GM19025 (cell line): Measurements from ENCODE around the gene MAP7D1.
A peak's percentile ranks its signal among the peaks of the same experiment; 100 is the strongest.
"Not testable (repeated sequence)": the region's sequence is repeated elsewhere in the genome, so short reads cannot be mapped to it uniquely, and the experiment has no call there.

Experiments
- ATAC-seq: cut with Tn5 transposase; IDR thresholded peaks from one replicate; pipeline ENCODE4 v1.9.1; 2021; ENCODE audit warnings: mild to moderate bottlenecking, low read depth, moderate library complexity; ENCODE audit not compliant: unreplicated experiment

The MAP7D1 gene

DNA sequence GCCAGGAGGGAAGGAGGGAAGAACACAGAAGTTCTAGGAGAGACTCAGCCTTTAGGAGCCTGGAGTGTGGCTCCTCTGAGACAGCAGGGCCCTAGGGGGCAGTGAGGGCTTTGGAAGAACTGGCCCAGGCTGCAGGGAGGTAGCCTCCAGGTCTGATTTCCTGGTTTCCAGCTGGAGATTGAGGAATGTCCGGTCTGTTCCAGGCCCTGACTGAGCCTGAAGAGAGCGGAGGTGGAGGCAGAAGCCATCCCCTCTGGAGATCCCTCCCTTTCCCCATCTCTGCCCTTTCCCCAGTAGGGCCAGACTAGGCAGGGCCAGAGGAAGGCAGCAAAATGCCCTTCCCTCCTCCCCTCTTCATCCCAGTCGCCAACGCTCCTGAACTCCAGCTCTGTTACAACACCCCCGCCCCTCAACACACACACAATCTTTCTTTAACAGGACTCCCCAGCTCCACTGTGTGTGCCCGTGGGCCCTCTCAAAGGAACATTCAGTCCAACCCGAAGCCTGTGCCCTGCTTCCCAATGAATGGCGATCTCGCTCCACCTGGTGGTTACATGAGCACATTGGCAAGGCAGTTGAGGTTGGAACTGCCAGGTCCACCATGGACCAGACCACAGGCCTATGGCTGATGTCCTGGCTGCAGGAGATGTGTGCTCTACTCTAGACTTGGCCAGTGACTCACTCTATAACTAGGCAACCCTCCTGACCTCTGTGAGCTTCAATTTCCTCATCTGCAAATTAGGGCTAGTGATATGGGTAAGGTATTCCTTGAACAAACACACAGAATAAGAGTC, 32.0 kb downstream of the MAP7D1 start:
- ATAC-seq: no peak

DNA sequence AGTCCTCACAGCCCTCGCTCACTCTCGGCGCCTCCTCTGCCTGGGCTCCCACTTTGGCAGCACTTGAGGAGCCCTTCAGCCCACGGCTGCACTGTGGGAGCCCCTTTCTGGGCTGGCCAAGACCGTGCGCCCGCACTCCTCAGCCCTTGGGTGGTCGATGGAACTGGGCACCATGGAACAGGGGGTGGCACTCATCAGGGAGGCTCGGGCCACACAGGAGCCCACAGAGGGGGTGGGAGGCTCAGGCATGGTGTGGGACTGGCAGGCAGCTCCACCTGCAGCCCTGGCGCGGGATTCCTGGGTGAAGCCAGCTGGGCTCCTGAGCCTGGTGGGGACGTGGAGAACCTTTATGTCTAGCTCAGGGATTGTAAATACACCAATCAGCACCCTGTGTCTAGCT, 40.8 kb downstream of the MAP7D1 start:
- not testable (repeated sequence) for ATAC-seq

DNA sequence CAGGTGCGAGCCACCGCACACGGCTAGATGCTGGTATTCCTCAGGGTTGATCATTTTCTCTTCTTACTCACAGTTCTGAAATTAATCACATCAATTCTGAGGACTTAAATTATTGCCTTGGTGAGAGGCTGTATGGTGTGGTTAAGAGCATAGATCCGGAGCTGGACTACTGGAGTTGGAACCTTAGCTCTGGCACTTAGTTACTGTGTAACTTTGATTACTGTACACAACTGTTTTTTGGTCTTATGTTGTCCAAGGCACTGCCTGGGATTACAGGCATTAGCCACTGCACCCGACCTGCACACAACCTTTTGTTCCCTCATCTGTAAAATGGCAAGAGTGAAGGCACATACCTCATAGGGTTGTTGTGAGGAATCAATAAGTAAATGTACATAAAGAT, 42.7 kb downstream of the MAP7D1 start:
- no peak for ATAC-seq

GRCh38 chr1:36199934-36200741, 44.2 kb downstream of the MAP7D1 start:
- no peak for ATAC-seq

- no peak for ATAC-seq
Observed at GRCh38 chr1:36203027-36203553, 47.1 kb downstream of the MAP7D1 start.

GRCh38 chr1:36203554-36204346, 47.8 kb downstream of the MAP7D1 start:
- no peak for ATAC-seq

DNA sequence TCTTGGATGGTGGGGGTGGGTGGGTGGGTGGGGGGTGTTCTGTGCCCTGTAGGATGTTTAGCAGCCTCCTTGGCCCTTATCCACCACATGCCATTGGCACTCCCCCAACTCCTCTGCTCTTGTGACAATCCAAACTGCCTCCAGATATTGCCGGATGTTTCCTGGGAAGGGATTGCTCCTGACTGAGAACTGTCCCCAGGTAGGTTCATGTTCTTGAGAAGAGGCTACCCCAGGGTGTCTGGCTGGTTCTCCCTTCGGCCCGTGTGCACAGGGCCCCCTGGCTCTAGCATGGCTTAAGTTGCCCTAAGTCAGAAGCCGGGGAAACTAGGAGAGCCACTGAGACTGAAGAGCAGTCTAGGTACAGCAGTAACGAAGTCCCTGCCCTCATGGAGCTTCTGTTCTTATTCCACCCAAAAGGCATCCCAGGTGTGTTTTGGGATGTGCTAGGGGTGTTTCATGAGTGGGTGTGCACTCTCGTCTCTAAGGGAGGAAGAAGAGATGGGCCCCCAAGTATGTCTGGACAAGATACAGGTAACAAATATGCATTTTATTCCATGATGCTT, 48.5 kb downstream of the MAP7D1 start:
- no peak for ATAC-seq

- no peak for ATAC-seq
Observed at GRCh38 chr1:36206323-36206858, 50.4 kb downstream of the MAP7D1 start.

DNA sequence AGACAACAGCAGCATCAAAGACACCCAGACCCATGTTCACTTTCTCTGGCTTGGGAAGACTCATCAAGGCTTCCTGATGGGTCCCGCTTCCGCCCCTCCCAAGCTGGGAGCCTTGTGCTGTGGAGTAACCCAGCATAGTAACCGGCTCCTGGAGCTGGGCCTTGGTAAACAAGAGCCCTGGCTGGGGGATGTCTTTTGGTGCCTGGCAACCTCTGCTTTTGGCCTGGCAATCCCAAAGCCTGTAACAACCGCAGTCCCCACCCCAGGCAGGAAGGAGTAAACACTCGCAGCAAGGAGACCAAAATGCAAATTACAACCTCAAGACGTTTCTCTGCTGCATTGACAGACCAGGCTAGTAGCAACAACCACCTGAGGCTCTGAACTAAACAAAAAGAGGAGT, 51.4 kb downstream of the MAP7D1 start:
- no peak for ATAC-seq

DNA sequence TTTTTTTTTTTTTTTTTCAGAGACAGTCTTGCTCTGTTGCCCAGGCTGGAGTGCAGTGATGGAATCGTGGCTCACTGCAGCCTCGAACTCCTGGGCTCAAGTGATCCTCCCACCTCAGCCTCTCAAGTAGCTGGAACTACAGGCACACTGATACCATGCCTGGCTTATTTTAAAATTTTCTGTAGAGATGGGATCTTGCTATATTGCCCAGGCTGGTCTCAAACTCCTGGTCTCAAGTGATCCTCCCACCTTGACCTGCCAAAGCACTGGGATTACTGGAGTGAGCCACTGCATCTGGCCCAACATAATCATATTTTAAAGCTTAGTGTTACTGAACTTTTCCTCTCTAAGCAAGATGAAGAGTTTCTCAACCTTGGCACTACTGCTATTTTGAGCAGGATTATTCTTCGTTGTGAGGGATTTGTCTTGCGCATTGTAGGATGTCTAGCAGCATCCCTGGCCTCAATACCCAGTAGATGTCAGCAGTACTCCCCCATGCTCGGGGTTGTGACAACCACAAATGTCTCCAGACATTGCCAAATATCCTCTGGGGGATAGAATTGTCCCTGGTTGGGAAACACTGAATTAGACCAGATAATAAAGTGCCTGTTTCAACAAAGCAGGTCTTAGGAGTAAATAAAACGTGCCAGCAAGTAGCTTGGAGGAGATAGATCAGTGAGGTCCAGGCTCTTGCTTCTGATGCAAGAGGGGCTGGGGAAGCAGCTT, 53.2 kb downstream of the MAP7D1 start:
- no peak for ATAC-seq

GRCh38 chr1:36211307-36211706, 55.3 kb downstream of the MAP7D1 start:
- no peak for ATAC-seq

DNA sequence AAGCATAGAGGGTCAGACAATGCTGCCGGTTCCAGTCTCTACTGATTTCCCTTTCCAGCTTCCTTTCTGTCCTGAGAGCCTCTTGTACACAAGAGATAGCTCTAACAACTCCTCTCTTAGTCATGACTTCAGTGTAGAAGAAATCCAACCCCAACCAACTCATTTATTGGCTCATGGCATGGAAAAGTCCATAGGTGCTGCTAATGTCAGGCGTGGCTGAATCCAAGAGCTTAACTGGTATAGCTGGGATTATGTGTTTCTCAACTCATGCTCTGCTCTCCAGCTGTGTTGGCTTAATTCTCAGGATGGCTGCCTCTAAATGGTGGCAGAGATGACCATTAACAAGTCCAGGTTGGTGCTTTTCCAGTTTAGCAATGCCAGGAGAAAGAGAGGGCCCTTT, 55.9 kb downstream of the MAP7D1 start:
- ATAC-seq: no peak

DNA sequence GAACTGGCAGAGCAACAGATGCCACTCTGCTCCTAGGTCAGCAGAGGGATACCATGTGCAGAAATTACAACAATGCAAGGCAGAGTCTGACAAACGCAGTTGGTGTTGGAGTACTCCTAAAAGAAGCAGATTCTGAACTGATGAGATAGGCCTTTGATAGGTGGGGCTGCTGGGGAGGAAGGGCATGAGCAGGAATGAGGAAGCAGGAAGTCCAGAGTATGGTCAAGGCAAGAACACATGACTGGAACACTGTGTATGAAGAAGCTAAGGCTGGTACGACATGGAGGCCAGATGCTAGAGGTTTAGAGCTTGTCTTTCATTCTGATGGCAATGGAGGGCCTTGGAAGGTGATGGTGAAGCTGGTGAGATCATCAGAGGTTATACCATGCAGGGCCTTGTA, 56.8 kb downstream of the MAP7D1 start:
- ATAC-seq: no peak

DNA sequence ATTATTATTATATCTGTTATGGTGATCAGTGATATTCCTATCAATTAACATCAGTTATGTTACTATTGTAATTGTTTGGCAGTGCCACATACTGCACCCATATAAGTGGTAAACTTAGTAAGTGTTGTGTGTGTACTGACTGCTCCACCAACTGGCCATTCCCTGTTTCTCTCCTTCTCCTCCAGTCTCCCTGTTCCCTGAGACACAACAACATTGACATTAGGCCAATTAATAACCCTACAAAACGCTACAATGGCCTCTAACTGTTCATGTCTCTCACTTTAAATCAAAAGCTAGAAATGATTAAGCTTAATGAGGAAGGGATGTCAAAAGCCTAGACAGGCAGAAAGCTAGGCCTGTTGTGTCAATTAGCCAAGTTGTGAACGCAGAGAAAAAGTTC, 61.7 kb downstream of the MAP7D1 start:
- ATAC-seq: no peak

GRCh38 chr1:36221901-36222300, 65.9 kb downstream of the MAP7D1 start:
- ATAC-seq: not testable (repeated sequence)

DNA sequence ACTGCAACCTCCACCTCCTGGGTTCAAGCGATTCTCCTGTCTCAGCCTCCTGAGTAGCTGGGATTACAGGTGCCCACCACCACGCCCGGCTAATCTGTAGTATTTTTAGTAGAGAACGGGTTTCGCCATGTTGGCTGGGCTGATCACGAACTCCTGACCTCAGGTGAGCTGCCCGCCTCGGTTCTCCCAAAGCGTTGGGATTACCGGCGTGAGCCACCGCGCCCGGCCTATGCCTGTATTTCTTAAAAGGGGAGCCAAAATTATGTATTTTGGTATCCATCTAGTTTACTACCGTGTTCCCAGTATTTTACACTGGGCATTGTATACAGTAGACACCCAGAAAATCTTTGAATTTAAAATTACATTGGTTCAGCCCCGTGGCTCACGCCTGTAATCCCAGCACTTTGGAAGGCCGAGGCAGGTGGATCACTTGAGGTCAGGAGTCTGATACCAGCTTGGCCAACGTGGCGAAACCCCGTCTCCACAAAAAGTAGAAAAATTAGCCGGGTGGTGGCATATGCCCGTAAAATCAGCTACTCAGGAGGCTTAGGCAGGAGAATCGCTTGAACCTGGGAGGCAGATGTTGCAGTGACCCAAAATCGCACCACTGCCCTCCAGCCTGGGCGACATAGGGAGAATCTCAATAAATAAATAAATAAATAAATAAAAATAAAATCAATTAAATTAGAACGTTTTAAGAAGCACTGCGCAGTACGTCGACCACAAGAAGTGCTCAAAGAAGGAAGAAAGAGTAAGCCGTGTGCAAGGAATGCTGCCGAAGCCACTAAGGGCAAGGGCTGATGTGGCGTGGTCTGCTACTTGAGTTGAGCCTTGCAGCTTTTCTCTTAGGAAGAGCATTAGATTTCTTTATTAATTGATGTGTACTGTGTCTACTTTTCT, 66.8 kb downstream of the MAP7D1 start:
- ATAC-seq: no peak

- peak; percentile 5 for ATAC-seq
Observed at GRCh38 chr1:36223381-36223995, 67.5 kb downstream of the MAP7D1 start.

- ATAC-seq: peak; percentile 86
Observed at GRCh38 chr1:36223996-36224536, 68.1 kb downstream of the MAP7D1 start, which contains the start of gene THRAP3. Gene THRAP3 (plus strand): TSS chr1:36224443. CDS start chr1:36282564, 58,121 bp downstream.
